DMS 273 (cell line): ENCODE measurements around the gene GPR4.
"Not testable (repeated sequence)": the region's sequence is repeated elsewhere in the genome, so short reads cannot be mapped to it uniquely, and the experiment has no call there.

ENCODE experiments used
- DNase-seq: peaks from one replicate; lab custom pipeline; 2025; ENCODE audit not compliant: unreplicated experiment; lab: John Stamatoyannopoulos, UW

Gene GPR4

GRCh38 chr19:45623984-45624383 is 22.0 kb upstream of the GPR4 start:
- no peak for DNase-seq

- DNase-seq: no peak
Measured at GRCh38 chr19:45621976-45622503, 20.0 kb upstream of the GPR4 start.

- DNase-seq: no peak
Measured at GRCh38 chr19:45621389-45621788, 19.4 kb upstream of the GPR4 start.

DNA sequence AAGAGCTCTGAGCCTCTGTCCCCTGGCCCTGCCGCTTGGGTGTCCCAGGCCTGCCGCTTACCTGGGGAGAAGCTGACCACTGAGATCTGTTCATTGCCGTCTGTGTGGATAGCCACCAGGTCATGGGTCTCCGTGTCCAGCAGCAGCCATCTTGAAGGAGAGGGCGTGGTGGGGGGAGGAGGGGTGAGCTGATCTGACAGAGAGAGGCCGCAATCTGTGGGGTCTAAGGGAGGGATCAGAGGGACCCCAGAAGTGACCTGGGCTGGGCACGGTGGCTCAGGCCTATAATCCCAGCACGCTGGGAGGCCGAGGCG is 14.6 kb upstream of the GPR4 start:
- no peak for DNase-seq

DNA sequence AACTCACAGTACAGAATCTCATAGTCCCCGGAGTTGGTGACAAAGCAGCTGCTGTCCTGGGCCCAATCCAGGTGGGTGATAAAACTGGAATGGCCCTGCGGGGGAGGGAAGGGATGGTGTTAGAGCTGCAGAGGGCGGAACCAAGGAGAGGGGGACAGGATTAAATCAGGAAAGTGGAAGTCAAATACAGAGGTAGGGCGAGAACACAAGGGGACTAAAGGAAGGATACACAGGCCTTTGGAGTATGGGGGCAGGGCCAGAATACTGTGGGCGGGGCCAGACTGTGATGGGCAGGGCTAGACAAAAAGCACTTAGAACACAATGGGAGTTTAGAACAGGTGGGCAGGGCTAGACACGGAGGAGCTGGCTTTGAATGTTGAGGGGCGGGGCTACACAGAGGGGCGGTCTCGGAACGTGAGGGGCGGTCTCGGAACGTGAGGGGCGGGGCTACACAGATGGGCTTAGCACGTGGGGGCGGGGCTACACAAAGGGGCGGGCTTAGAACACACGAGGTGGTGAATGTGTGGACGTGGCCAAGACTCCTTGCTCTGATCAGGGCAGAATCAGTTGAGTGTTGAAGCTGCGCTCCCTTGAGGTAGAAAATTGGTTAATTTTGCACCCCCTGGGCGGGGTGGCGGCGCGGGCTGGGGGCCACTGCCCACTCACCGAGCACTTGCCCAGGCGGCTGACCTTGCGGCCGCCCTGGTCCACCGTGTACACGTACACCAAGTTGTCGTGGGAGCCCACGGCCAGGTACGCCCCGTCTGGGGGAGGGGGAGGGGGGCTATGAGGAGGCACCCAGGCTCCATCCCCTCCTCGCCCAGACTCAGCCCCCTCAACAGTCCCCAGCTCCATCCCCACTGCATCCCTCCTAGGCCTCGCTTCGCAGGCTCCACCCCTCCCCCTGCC is 14.0 kb upstream of the GPR4 start:
- peak; percentile 88 for DNase-seq

DNA sequence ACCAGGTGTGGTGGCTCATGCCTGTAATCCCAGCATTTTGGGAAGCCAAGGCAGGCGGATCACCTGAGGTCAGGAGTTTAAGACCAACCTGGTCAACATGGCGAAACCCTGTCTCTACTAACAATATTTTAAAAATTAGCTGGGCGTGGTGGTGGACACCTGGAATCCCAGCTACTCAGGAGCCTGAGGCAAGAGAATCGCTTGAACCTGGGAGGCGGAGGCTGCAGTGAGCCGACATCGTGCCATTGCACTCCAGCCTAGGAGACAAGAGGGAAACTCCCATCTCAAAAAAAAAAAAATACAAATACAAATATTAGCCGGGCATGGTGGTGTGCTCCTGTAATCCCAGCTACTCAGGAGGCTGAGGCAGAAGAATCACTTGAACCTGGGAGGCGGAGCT is 13.0 kb upstream of the GPR4 start:
- not testable (repeated sequence) for DNase-seq

DNA sequence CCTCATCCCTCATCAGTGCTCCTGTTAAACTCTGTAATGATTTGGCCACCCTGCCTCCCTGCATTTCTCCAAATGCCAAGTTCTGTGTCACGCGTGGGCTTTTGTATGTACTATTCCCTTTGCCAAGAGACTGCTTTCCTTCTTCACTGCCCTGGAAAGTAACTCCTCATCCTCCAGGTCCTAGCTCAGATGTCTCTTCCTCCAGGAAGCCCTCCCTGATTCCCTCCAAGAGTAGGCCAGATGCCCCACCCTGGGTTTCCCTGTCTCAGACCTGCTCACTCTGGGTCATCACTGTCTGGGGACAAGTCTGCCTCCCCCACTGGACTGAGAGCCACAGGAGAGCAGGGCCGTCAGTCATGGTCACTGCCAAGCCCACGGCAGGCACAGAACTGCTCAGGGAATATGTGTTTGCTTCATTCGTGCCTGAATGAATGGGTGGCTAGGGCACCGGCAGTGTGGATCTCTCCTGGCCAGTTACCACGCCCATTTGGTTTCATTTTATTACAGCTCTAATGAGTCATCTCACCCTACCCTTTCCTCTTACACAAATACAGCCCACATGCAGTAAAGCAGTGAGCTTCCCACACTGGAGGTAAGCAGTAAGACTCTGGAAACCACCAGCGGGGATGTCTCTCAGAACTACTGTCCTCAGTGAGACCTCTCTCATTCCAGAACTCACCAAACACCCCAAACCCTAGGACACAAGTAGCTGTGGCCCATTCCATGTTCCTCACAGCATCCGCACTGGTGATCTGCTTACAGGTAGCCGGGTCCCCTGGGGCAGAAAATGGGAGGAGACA is 12.1 kb upstream of the GPR4 start:
- DNase-seq: no peak

DNA sequence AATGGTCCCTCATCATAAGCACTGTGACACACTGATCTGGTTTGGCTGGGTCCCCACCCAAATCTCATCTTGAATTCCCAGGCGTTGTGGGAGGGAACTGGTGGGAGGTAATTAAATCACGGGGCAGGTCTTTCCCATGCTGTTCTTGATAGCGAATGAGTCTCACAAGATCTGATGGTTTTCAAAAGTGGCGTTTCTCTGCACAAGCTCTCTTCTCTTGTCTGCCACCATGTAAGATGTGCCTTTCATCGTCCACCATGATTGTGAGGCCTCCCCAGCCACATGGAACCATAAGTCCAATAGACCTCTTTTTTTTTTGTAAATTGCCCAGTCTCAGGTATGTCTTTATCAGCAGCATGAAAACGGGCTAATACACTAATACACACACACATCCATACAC is 6.9 kb upstream of the GPR4 start:
- DNase-seq: no peak

- DNase-seq: peak; percentile 91
Measured at GRCh38 chr19:45607071-45608029, 5.3 kb upstream of the GPR4 start.

DNA sequence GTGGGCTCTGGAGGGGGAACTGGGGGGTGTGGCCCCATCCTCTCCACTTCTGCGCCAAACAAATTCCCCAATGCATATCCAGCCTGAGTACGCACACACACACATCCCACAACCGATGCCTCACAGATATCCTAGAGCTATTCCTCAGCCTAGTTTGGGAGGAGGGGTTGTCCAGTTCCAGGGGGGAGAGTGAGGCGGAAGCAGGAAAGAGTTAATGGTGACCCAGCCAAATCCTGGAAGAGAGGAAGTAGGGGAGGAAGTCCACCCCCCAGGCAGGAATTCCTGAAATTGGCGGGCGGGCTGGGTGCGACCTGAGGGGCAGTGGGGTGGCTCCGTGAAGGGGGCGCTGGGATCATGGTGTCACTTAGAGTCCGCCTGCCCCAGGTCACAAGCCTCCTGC is 897 bp downstream of the GPR4 start:
- DNase-seq: no peak

DNA sequence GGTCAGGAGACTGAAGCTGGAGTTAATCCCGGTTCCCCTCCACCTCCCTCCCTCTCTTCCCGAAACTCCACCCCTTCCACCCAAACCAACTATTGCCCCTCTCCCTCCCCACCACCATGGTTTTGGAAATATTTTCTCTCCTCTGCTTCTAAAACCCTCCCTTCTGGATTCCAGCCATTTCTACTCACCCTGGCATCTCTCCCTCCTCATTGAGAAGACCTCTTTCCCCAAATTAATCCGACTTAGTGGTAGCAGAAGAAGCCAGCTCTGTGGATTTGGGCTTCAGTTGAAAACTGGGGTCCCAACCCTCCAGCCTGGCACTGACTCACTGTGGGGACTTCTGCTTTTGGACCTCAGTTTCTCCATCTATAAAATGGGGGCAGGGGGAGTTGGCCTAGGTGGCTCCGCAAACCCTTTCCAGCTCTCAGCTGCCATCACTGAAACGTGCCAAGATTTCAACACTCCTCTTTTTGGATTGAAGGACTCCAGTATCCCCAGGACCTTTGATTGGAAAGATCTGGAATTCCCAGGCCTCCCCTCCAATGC is 1.6 kb downstream of the GPR4 start:
- DNase-seq: no peak

- no peak for DNase-seq
Measured at GRCh38 chr19:45599286-45599685, 2.7 kb downstream of the GPR4 start.

- DNase-seq: peak; percentile 23
Measured at GRCh38 chr19:45598267-45599001, 3.6 kb downstream of the GPR4 start.

DNA sequence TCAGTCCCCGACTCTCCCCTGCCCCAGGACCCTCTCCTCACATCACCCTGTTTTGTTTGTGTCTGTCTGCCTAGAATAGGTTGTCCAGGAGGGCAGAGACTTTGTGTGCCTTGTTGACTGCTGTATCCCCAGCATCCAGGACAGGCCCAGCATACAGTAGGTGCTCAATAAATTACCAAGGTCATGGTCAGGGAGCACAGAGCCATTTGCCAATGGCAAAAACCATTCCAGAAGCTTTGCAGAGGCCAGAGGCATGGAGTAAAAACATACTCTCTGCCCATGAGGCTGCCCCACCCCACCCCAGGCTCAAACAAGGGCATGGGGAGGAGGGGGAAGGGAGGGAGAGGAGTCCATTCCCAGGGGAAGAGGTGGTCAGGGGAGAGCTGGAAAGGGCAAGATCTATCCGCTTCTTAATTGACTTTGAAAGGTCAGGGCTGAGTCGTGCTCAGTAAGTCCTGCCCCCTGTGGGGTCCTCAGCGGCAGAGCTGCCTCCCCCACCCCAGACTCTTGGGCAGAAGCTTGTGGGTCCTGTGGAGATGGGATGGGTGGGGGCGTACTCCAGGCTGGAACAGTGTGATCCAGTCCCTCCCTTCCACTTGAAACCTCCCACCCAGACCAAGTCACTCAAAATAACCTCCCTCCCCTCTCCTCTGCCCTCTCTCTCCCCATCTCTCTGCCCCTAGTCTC is 4.4 kb downstream of the GPR4 start:
- DNase-seq: no peak

GRCh38 chr19:45595814-45596213 is 6.2 kb downstream of the GPR4 start:
- no peak for DNase-seq

GRCh38 chr19:45593520-45593919 is 8.5 kb downstream of the GPR4 start:
- DNase-seq: no peak

DNA sequence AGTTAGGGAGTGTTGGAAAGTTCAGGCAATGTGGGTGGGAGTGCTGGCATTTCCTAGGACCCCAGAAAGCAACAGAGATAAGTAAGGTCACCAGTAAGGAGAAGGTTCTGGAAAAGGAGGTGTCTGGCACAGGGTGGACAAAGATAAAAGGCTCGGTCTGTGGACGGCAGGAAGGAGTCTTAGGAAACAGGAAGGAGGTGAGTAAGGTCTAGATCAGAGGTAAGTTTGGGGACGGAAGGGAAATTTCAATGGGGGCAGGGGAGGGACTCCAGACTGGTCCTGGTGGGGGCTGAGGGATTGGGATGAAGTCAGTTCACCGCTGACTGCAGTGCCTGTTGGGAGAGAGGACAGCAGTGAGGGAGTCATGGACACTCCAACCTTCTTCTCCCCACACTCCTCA is 9.6 kb downstream of the GPR4 start:
- DNase-seq: no peak

- no peak for DNase-seq
Measured at GRCh38 chr19:45591638-45592005, 10.4 kb downstream of the GPR4 start.

DNA sequence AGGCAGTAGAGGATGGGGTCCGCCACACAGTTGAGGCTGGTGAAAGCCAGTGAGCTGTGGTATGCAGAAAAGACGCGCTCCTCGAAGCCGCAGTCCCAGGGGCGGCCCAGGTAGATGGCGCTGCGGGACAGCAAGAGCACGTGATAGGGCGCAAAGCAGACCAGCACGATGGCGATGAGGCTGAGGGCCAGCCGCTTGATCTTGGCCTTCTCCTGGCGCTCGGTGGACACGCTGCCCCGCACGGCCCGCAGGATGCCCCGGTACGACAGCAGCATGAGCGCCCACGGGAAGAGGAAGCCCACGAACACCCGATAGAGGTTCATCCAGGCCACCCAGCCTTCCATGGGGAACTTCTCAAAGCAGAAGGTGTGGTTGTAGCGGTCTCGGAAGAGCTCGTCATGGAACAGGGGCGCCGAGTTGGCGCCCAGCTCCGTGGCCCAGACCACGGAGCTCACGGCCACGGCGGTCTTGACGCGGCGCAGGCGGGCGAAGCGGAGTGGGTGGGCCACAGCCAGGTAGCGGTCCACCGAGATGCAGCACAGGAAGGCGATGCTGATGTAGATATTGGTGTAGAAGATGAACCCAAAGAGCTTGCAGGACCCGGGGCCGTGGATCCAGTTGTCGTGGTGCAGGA is 10.9 kb downstream of the GPR4 start:
- peak; percentile 68 for DNase-seq
